Right ventricle myocardium superior (tissue), 1 donor: ENCODE data around the gene BST2. TPM values are rescaled to one million over a fixed set of nuclear protein-coding genes. Genes with fewer than 3 reads are reported as not detected.

Source experiments
- ATAC-seq: fragments of 200-7000 bp; cut with Tn5 transposase; one replicate; pipeline ENCODE4 v1.9.1; 2020; ENCODE audit warnings: mild to moderate bottlenecking; ENCODE audit not compliant: poor library complexity
- DNase-seq: peaks from one replicate; pipeline ENCODE4 v3.0.0-alpha.2; 2020
- intact Hi-C: fragments of 100-400 bp; cut with DNase I; formaldehyde crosslinking; loops from one replicate; pipeline ENCODE4 v1.11.2; 2022
- long read RNA-seq: library from polyadenylated mRNA; unstranded; transcript quantifications from one replicate; pipeline ENCODE4 v2.0.0, GENCODE V29; 2021
- total RNA-seq: library from RNA; stranded (reverse); fragmentation: NEBNext Ultra II Directional; extraction: Animal tissue kit (Norgen Biotek cat#: 25700); gene quantifications from one replicate; pipeline ENCODE4 v1.2.1, GENCODE V29; 2021
- donor health status: DM: no; HTN: yes; CAD: no; lungs with severe emphysema.

The BST2 gene, protein sequence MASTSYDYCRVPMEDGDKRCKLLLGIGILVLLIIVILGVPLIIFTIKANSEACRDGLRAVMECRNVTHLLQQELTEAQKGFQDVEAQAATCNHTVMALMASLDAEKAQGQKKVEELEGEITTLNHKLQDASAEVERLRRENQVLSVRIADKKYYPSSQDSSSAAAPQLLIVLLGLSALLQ
- 46.5 TPM for total RNA-seq
- long read RNA-seq, transcript BST2-201 (5 exons, 1,019 nt) = major isoform, 28 of 30 reads
- long read RNA-seq, partial matches to known transcripts = 0 of 30 reads
- long read RNA-seq, other reads (novel, unspliced or antisense) = 2 of 30 reads

DNA sequence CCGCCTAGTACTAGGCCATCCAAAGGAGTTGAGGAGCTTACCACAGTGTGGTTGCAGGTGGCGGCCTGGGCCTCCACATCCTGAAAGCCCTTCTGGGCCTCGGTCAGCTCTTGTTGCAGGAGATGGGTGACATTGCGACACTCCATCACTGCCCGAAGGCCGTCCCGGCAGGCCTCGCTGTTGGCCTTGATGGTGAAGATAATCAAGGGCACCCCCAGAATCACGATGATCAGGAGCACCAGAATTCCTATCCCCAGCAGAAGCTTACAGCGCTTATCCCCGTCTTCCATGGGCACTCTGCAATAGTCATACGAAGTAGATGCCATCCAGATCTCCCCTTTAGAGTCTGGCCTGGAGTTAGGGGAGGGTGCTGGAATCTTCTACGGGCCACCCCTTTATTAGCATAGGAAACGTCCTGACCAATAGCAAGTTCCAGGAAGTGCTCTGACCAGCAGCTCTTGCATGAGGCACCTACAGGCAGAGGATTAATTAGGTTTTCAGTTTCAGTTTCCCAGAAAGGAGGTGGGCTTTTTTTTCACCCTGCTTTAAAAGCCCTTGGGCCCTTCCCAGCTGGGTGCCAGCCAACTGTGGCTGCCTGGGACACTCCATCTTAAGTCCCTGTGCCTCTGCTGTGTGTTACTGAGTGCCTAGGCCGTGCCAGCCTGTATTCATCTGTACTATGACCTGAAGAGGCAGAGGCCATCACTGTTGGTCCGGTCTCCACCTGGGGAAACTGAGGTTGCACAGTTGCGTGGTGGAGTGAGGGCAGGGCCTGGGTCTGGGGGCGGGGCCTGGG lies at the start of gene BST2:
Gene BST2 (minus strand): TSS at position 381 of the 796 bp plus-strand sequence. CDS start 55 bp downstream, at position 326.
- peak; percentile 91 for ATAC-seq
- peak; percentile 71 for DNase-seq
- intact Hi-C loops = no loop called here

DNA sequence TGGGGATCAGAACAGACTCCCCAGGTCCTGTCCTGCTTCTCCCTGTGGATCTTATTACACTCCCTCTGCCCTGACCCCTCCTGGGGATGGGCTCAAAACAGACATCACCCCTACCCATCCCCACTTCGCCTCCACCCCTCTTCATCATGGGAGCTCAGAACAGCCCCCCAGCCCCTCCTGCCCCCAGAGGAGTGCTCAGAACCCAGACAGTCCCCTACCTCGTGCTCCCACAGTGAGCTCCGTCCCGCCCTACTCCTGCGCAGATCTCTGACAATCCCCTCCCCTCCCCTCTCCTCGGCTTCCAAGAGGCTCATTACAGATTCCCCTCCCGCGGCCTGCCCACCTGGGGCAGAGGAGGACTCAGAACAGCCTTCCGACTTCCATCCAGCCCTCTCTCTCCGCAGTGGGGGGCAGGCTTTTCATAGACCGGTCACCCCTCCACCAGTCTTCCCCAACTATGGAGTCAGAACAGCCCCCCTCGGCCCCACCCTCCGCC lies 49.2 kb upstream of the BST2 start:
- intact Hi-C loops = loop anchor here (10.0 kb wide), 1 partner anchor 330 kb away; no protein-coding TSS in a partner anchor
- ATAC-seq = no peak
- no peak for DNase-seq

DNA sequence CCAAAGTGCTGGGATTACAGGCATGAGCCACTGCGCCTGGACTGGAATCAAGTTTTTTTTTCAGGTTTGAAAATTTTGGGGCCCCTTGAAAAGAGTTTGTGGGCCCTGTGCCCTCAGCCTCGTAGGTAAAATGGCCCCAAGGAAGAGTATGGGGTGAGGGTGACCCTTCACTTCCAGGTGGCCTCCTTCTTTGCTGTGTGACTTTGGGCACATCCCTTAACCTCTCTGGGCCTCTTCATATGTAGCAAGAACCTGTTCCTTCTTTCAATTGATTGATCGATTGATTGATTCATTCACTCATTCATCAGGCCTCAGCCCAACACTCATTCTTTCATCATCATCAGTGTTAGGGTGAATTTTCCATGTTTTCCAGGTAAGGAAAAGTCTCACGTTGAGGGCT lies 46.4 kb upstream of the BST2 start:
- intact Hi-C loops = loop anchor here (10.0 kb wide), 1 partner anchor 333 kb away; no protein-coding TSS in a partner anchor
- DNase-seq (no peak), ATAC-seq (no peak)

GRCh38 chr19:17450264-17451075 lies 45.0 kb upstream of the BST2 start:
- intact Hi-C loops = loop anchor here (10.0 kb wide), 1 partner anchor 334 kb away; no protein-coding TSS in a partner anchor
- ATAC-seq (no peak), DNase-seq (no peak)

- DNase-seq = peak; percentile 68
- intact Hi-C loops = no loop called here
- peak; percentile 79 for ATAC-seq
These were observed 42.9 kb upstream of the BST2 start, which contains the start of gene TMEM221 for GRCh38 chr19:17448131-17448967. Gene TMEM221, minus strand, starts transcription at chr19:17448668. Its CDS starts 206 bp downstream, at chr19:17448462.

DNA sequence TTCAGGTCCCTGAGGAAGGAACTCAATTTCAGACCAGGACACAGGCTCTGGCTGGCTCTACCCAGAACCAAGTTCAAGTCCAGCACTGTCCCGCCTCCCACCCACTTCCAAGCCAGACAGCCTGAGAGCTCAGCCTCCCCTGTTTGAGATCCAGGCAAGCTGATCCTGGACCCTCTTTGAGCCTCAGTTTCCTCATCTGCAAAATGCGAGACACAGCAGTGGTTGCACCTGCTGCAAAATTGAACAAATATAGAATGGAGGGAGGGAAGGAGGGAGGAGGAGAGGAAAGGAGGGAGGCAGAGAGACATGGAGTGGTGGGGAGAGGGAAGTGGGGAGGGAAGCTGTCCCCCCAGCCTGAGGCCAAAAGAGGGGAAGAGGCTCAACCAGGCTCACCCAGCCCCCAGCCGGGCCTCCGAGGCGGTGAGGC lies 42.3 kb upstream of the BST2 start:
- ATAC-seq = no peak
- intact Hi-C loops = no loop called here
- DNase-seq = no peak

- ATAC-seq = no peak
- intact Hi-C loops = no loop called here
- no peak for DNase-seq
These were observed 40.2 kb upstream of the BST2 start for GRCh38 chr19:17445526-17446165.

DNA sequence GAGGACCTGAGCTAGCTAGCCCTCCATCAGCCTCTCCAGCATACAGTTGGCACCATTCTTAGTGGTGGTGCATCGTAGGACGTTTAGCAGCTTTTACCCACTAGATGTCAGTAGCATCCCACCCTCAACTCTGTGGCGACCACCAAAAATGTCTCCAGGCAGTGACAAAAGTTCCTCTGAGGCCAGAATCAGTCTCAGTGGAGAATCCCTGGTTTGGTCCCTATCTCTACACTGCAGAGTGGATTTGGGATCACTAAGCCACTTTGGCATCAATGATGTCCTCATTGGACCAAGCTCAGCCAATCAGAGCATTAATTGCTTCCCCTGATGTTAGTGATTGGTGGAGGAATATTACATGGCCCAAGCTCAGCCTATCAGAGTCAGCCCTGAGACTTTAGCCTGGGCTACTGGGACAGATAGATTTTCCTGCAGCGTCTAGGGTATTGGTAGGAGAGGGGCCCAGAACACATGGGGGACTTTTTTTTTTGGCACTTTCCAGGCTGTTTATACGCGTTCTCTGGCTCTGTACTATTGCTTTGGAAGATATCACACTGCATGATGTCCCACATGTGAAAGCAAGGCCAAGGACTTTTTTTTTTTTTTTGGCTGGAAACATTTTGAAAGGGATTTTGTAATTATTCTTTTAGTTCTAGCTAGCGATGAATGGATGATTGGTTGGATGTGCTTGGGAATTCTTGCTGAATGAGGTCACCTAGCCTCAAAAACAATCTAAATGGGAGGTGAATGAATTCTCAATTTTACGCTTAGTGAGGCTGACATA lies 36.0 kb upstream of the BST2 start:
- ATAC-seq (peak; percentile 29), DNase-seq (no peak)
- intact Hi-C loops = no loop called here

DNA sequence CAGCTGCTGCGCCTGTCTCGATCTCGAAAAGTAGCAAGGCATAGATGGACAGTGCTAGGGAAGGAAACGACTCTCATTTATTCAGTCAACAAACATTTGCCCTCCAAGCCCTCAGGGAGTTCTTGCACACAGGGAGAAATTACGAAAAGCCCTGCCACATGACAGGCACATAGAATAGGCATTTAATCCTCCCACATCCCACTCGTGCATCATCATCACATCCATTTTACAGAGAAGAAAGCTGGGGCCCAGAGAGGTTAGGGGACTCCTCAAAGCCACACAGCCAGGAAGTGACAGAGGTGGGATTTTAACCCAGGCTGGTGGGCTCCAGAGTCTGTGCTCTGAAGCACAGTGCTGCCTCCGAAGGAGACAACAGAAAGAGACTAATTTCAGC lies 31.4 kb upstream of the BST2 start:
- intact Hi-C loops = no loop called here
- DNase-seq (no peak), ATAC-seq (no peak)

DNA sequence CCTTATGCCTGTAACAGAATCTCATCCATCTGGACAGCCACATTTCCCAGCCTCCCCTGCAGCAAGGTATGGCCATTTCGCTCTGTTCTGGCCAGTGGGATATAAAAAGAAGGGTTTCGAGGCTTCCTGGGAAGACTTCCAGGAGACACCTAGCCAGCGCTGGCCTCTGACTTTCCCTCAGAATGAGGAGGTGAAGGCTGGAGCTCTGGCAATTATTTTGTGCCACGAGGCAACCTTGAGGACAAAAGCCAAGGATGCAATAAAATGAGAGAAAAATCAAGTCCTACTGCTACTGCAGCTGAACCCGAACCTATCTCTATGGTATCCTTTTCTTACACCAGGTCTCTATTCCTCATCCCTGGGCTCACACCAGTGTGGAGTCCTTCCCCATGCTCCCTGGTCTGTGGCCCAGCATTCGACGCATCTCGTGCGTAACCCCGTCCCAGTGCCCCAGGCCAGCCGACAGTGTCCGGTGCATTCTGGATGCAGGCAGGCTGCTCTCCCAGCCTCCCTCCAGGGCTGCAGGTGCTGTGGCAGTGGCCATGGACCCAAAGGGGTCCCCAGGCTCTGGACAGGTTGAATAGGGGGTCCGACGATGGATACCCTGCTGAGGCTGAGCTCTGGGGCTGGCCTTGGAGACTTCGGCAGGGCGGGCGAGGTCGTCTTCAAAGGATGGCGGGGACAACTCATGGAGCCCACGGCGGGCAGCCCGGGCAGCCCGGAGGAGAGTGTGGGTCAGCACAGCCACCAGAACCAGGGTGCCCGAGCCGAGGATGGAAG lies 30.9 kb upstream of the BST2 start:
- no peak for DNase-seq
- no peak for ATAC-seq
- intact Hi-C loops = no loop called here

GRCh38 chr19:17435218-17435617 lies 29.8 kb upstream of the BST2 start:
- DNase-seq (no peak), ATAC-seq (no peak)
- intact Hi-C loops = no loop called here

DNA sequence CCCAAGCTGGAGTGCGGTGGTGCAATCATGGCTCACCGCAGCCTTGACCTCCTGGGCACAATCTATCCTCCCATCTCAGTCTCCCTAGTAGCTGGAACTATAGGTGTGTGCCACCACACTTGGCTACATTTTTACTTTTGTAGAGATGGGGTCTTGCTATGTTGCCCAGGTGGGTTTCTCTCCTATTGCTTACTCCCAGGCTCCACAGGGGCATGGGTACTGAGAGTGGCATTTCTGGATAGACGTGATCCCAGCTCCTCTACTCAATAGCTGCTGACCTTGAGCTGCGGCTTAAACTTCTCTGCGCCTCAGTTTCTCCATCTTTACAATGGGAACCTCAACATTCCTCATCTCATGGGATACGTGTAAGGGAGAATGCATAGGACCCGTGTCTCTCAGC lies 26.0 kb upstream of the BST2 start:
- intact Hi-C loops = no loop called here
- DNase-seq (no peak), ATAC-seq (no peak)

DNA sequence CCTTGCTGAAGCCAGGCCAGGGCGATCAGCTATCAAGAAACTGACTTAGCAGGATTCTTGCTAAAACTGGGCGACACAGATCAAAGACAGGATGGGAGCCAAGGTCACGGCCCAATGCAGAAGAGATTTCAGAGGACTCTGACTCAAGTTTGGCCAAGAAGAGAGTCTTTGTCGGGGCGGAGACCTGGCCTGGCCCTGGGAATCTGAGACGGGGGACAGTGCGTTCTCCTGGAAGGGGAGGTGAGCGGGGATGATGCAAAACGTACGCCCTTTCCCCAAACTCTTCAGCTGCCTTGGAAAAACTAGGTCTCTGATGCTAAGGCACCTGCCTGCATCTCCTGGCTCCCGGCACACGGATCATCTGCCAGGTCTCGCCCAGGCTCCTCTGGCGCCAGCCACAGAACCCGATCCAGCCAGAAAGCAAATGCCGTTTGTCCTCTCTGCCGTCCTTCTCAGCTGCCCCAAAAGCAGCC lies 24.2 kb upstream of the BST2 start:
- ATAC-seq (no peak), DNase-seq (no peak)
- intact Hi-C loops = no loop called here

DNA sequence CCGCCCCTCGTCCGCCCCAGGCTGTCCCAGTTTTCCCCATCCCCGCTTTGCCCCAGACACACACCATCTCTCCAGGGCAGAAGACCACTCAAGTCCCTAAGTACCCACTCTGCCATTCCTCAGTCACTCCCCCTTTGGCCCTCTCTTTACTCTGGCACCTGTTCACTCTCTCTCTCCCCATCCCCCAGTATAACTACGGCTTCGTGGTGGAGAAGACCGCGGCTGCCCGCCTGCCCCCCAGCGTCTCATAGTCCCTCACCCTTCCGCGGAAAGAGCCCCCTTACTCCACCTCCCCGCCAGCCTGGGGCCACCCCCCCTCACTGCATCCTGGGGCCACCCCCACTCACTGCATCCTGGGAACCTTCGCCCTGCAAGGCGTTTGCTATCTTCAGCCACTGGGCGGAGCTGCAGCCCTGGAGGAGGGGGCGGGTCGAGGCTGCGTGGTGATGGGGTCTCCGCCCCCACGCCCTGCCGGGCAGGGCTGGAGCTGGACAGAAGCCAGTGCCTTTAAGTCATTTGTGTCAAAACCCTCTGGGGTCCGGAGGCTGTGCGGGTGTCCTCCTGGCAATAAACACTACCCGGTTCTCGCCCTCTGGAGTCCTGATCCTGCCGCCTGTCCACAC lies 19.4 kb upstream of the BST2 start:
- ATAC-seq (no peak), DNase-seq (peak; percentile 52)
- intact Hi-C loops = no loop called here

DNA sequence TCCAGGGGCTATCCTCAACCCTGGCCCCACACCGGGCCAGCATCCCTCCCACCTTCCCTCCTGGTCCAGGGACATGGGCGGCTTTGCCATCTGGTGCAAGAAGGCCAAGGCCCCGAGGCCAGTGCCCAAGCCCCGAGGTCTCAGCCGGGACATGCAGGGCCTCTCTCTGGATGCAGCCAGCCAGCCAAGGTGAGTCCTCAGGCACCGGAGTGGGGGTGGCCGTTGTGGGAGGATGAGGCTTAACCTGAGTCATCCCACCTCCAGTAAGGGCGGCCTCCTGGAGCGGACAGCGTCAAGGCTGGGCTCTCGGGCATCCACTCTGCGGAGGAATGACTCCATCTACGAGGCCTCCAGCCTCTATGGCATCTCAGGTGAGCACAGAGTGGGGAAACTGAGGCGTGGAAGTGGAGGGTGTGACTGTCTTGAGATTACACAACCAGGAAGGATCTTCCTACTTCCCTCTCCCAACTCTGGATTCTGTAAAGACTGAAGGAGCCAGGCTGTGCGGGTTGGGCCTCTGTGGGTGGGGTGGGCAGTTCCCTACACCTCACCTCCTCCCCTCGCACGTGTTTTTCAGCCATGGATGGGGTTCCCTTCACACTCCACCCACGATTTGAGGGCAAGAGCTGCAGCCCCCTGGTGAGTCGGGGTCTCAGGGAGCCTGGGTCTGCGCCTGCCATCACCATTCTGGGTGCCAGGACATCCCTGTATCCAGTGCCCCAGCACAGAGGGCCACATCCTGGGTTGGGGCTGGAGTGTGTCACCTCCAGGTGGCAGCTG lies 18.2 kb upstream of the BST2 start:
- intact Hi-C loops = no loop called here
- DNase-seq (no peak), ATAC-seq (no peak)
